Upper lobe of left lung (tissue), 4 donors: ENCODE measurements around the gene KITLG.

Experiments used
- EP300 ChIP-seq, 4 donors: sonication (generic); formaldehyde crosslinking; IDR thresholded peaks; one replicate each; pipeline ENCODE4 v1.5.1; 2017; ENCODE audit warnings: antibody characterized with exemption in 4 of 4, control low read depth in 2 of 4
- TF ChIP-seq, protein P1 (sequence below), 6 experiments: fragments of 450-650 bp in 4 of 6; fragments of 200-600 bp in 2 of 6; sonication (generic) in 2 of 6; IDR thresholded peaks; one replicate each; pipeline ENCODE4 v1.5.1; 2016 to 2019; ENCODE audit warnings: antibody characterized with exemption in 6 of 6

DNA sequence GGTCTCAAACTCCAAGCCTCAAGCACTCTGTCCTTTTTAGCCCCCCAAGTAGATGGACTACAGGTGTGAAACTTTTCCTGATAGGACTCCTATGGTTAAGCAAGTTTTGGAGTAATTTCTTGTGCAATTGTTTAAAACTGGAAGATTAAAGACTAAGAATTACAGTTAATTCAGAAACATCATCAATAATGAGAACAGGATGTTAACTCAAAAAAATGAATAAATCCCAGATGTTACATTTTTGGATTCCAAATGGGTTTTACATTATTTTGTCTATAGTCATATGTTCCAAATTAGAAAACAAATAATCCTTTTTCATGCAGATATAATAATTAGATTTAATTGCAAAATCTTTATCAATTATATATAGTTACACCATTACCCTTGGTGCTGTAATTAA, 24.4 kb upstream of the KITLG start:
- TF ChIP-seq EP300 (IDR thresholded peaks at IDR 0.05) = no peak
- TF ChIP-seq, protein P1, sequence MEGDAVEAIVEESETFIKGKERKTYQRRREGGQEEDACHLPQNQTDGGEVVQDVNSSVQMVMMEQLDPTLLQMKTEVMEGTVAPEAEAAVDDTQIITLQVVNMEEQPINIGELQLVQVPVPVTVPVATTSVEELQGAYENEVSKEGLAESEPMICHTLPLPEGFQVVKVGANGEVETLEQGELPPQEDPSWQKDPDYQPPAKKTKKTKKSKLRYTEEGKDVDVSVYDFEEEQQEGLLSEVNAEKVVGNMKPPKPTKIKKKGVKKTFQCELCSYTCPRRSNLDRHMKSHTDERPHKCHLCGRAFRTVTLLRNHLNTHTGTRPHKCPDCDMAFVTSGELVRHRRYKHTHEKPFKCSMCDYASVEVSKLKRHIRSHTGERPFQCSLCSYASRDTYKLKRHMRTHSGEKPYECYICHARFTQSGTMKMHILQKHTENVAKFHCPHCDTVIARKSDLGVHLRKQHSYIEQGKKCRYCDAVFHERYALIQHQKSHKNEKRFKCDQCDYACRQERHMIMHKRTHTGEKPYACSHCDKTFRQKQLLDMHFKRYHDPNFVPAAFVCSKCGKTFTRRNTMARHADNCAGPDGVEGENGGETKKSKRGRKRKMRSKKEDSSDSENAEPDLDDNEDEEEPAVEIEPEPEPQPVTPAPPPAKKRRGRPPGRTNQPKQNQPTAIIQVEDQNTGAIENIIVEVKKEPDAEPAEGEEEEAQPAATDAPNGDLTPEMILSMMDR (IDR thresholded peaks at IDR 0.05) = no peak
